ENCODE measurements around the gene NSL1. TPM values are rescaled to one million over a fixed set of nuclear protein-coding genes. Genes with fewer than 3 reads are reported as not detected.
A peak's percentile ranks its signal among the peaks of the same experiment; 100 is the strongest.

Gene NSL1
- total RNA-seq, 1 experiment from 2014 or later = 36.4 TPM

GRCh38 chr1:212782422-212783154, 9.0 kb downstream of the NSL1 start:
- TF ChIP-seq CTCF (IDR thresholded peaks at IDR 0.05 in 2 of 3, conservative IDR thresholded peaks at IDR 0.05 in 1 of 3; ENCODE audit: borderline replicate concordance in 1 of 3, insufficient read depth in 1 of 3, low read depth in 2 of 3, low read length in 2 of 3) (peak; percentile 50 to 70 (median 64); a peak in 5 of 6 replicates), SP1 (IDR thresholded peaks at IDR 0.05; ENCODE audit: low read depth) (no peak), POLR2A (IDR thresholded peaks at IDR 0.05; ENCODE audit: borderline replicate concordance, extremely low read depth, insufficient read depth, insufficient read length) (no peak), FOSL1 (IDR thresholded peaks at IDR 0.05; ENCODE audit: low read depth) (no peak), ZFX (IDR thresholded peaks at IDR 0.05) (no peak), TCF7L2 (IDR thresholded peaks at IDR 0.05; ENCODE audit: borderline replicate concordance, extremely low read depth, insufficient read depth, insufficient read length) (no peak), SRF (IDR thresholded peaks at IDR 0.05; ENCODE audit: low read depth) (no peak), RAD21 (IDR thresholded peaks at IDR 0.05; ENCODE audit: low read depth) (peak; percentile 75), YY1 (IDR thresholded peaks at IDR 0.05; ENCODE audit: extremely low read depth, insufficient replicate concordance, low read depth, low read length) (no peak), CEBPB (IDR thresholded peaks at IDR 0.05; ENCODE audit: low read depth) (no peak), SIN3A (IDR thresholded peaks at IDR 0.05; ENCODE audit: low read depth) (no peak), EGR1 (IDR thresholded peaks at IDR 0.05; ENCODE audit: low read depth) (no peak), ZNF274 (IDR thresholded peaks at IDR 0.05; ENCODE audit: low read depth, low read length) (no peak)
- TF ChIP-seq, protein P1, sequence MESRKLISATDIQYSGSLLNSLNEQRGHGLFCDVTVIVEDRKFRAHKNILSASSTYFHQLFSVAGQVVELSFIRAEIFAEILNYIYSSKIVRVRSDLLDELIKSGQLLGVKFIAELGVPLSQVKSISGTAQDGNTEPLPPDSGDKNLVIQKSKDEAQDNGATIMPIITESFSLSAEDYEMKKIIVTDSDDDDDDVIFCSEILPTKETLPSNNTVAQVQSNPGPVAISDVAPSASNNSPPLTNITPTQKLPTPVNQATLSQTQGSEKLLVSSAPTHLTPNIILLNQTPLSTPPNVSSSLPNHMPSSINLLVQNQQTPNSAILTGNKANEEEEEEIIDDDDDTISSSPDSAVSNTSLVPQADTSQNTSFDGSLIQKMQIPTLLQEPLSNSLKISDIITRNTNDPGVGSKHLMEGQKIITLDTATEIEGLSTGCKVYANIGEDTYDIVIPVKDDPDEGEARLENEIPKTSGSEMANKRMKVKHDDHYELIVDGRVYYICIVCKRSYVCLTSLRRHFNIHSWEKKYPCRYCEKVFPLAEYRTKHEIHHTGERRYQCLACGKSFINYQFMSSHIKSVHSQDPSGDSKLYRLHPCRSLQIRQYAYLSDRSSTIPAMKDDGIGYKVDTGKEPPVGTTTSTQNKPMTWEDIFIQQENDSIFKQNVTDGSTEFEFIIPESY (IDR thresholded peaks at IDR 0.05; ENCODE audit: extremely low read depth, insufficient replicate concordance, low read length) = no peak
- Histone ChIP-seq H3K9ac (ENCODE audit: low read length) (no peak overlapping the region), H3K4me2 (ENCODE audit: low read length) (no peak overlapping the region), H3K4me3 (replicated peaks in 1 of 2; ENCODE audit: low read depth in 1 of 2, low read length in 2 of 2) (no peak overlapping the region), H3K9me3 (ENCODE audit: control insufficient read depth in 1 of 2, insufficient read depth in 1 of 2, low read depth in 1 of 2, low read length in 2 of 2) (no peaks in the 10 kb centered on the region), H4K20me1 (ENCODE audit: insufficient read depth) (no peaks in the 10 kb centered on the region), H3K4me1 (ENCODE audit: control insufficient read depth in 1 of 2, insufficient read depth in 2 of 2, low read length in 2 of 2) (no peaks in the 10 kb centered on the region), H3K36me3 (ENCODE audit: control insufficient read depth in 1 of 2, insufficient read depth in 2 of 2, low read length in 2 of 2) (peaks cover 10 to 22% of the 10 kb centered on the region in 2 experiments), H3K27ac (ENCODE audit: low read depth, low read length) (no peak overlapping the region), H2AFZ (ENCODE audit: low read depth, low read length, poor library complexity, severe bottlenecking) (no peak overlapping the region), H3K9me2 (ENCODE audit: insufficient read depth) (no peaks in the 10 kb centered on the region), H3K27me3 (ENCODE audit: insufficient read depth, low read length) (no peaks in the 10 kb centered on the region), H3K79me2 (ENCODE audit: insufficient read depth, low read length) (peaks cover 3% of the 10 kb centered on the region; the same call in 1 of the 2 replicates)
- ChIA-PET CTCF (interaction anchor here (0.8 to 2.2 kb wide), 5 partner anchors 33 to 327 kb away, joined by 3 to 7 read pairs (median 5); no protein-coding TSS in a partner anchor), POLR2A (no interaction called here), RAD21 (ENCODE audit: low non-redundant PET in 1 of 2, low total read pairs in 2 of 2, uncharacterized antibody in 2 of 2, unreplicated experiment in 2 of 2) (interaction anchor here in 1 of 2 experiments (1.0 kb wide), 1 partner anchor 325 kb away, joined by 5 read pairs; no protein-coding TSS in a partner anchor)
- ATAC-seq (peak; percentile 68; the same call in 1 of the 2 replicates), DNase-seq (ENCODE audit: low read depth, low spot score) (no peak)
- BruUV-seq (replicated peaks) = no TSS peak
- intact Hi-C loops (cut with micrococcal nuclease) = loop anchor here (1.0 to 10.0 kb wide), 6 partner anchors 117 to 1100 kb away; partner anchors contain the start of gene ATF3
